ENCODE results near the gene PSPN. TPM values are rescaled to one million over a fixed set of nuclear protein-coding genes. Genes with fewer than 3 reads are reported as not detected.

Gene PSPN
- total RNA-seq = 1 to 10 TPM; 2.9 to 5.1 TPM
- polyA plus RNA-seq (ENCODE audit: insufficient read depth, low read depth, low replicate concordance) = 1.1 TPM
- long read RNA-seq, donor 1, transcript PSPN-202 (1 exons, 3,911 nt) = major isoform, 9 of 9 reads
- long read RNA-seq, donor 1, partial matches to known transcripts = 0 of 9 reads
- long read RNA-seq, donor 1, other reads (novel, unspliced or antisense) = 0 of 9 reads
- long read RNA-seq, donor 2, transcript PSPN-202 (1 exons, 3,911 nt) = major isoform, 5 of 5 reads
- long read RNA-seq, donor 2, partial matches to known transcripts = 0 of 5 reads
- long read RNA-seq, donor 2, other reads (novel, unspliced or antisense) = 0 of 5 reads

GRCh38 chr19:6375411-6376010 is at the start of gene PSPN:
Gene PSPN, minus strand, starts transcription at chr19:6375933. Its CDS starts 84 bp downstream, at chr19:6375849.
- intact Hi-C loops (cut with DNase I; ENCODE audit: low total_unique reads) = no loop called here
- H3K4me1 ChIP-seq = peaks cover 8% of the 10 kb centered on the region
- H3K27ac ChIP-seq = peak within 1 kb of the TSS in 1 of 2 donors; percentile 8
- no peaks in the 10 kb centered on the region for H3K36me3 ChIP-seq (ENCODE audit: low read depth, missing control alignments)
- no peak for TF ChIP-seq POLR2A (IDR thresholded peaks at IDR 0.05)
- no peak for TF ChIP-seq CTCF (IDR thresholded peaks at IDR 0.05)
- 84 to 93% methylated on average over 7 to 25 of the region's 25 CpGs for WGBS, 2 donors
- H3K9me3 ChIP-seq = no peaks in the 10 kb centered on the region
- H3K27me3 ChIP-seq = no peaks in the 10 kb centered on the region
- DNase-seq = no peak
- H3K4me3 ChIP-seq = no peak within 1 kb of the TSS

GRCh38 chr19:6424939-6425731 is 49.4 kb upstream of the PSPN start:
- TF ChIP-seq POLR2A (IDR thresholded peaks at IDR 0.05) (no peak), CTCF (IDR thresholded peaks at IDR 0.05) (peak in 1 of 3 experiments; percentile 1)
- H3K4me1 ChIP-seq = peaks cover 16% of the 10 kb centered on the region
- peak overlapping the region; percentile 53 to 87 for H3K27ac ChIP-seq
- H3K9me3 ChIP-seq = no peaks in the 10 kb centered on the region
- H3K4me3 ChIP-seq = peak overlapping the region in 1 of 2 donors; percentile 44
- H3K27me3 ChIP-seq = no peaks in the 10 kb centered on the region
- intact Hi-C loops (cut with DNase I; ENCODE audit: low total_unique reads) = loop anchor here (5.0 kb wide), 1 partner anchor 33 kb away; the partner anchor contains the start of gene GTF2F1
- DNase-seq = peak; percentile 100
- WGBS, 2 donors = 2 to 6% methylated on average over 38 to 43 of the region's 43 CpGs
- H3K36me3 ChIP-seq (ENCODE audit: low read depth, missing control alignments) = no peaks in the 10 kb centered on the region

- Histone ChIP-seq H3K4me1 (peaks cover 16% of the 10 kb centered on the region), H3K4me3 (peak within 1 kb of the TSS; percentile 82 to 88), H3K27ac (peak within 1 kb of the TSS; percentile 74 to 87), H3K9me3 (no peaks in the 10 kb centered on the region), H3K27me3 (no peaks in the 10 kb centered on the region), H3K36me3 (ENCODE audit: low read depth, missing control alignments) (no peaks in the 10 kb centered on the region)
- intact Hi-C loops (cut with DNase I; ENCODE audit: low total_unique reads) = no loop called here
- 0% methylated on average over 6 to 59 of the region's 114 CpGs for WGBS, 2 donors
- DNase-seq = no peak
- TF ChIP-seq CTCF (IDR thresholded peaks at IDR 0.05) (no peak), POLR2A (IDR thresholded peaks at IDR 0.05) (peak; percentile 66)
Observed at GRCh38 chr19:6424195-6424938, 48.6 kb upstream of the PSPN start, which contains the start of gene KHSRP. Gene KHSRP, minus strand, starts transcription at chr19:6424811. Its CDS starts 110 bp downstream, at chr19:6424701.

- Histone ChIP-seq H3K9me3 (no peaks in the 10 kb centered on the region), H3K4me1 (peaks cover 16% of the 10 kb centered on the region), H3K4me3 (peak overlapping the region; percentile 82 to 88), H3K27ac (peak overlapping the region; percentile 73 to 74), H3K27me3 (no peaks in the 10 kb centered on the region), H3K36me3 (ENCODE audit: low read depth, missing control alignments) (no peaks in the 10 kb centered on the region)
- TF ChIP-seq POLR2A (IDR thresholded peaks at IDR 0.05) (no peak), CTCF (IDR thresholded peaks at IDR 0.05) (no peak)
- intact Hi-C loops (cut with DNase I; ENCODE audit: low total_unique reads) = no loop called here
- WGBS, 2 donors = 1% methylated on average over 13 to 20 of the region's 20 CpGs
- DNase-seq = peak; percentile 65
Observed at GRCh38 chr19:6423499-6424194, 47.9 kb upstream of the PSPN start.

All from testis (tissue), 5 donors.